HepG2 (cell line): ENCODE results near the gene KCNS1.

Experiments used
- CTCF ChIP-seq: sonication (generic); formaldehyde crosslinking; IDR thresholded peaks from 2 replicates; pipeline ENCODE4 v1.5.0; 2020; ENCODE audit warnings: mild to moderate bottlenecking, missing genetic modification reagents, moderate library complexity
- FUBP1 ChIP-seq: sonication (generic); formaldehyde crosslinking; IDR thresholded peaks from 2 replicates; pipeline ENCODE4 v1.5.1; 2020; ENCODE audit warnings: missing genetic modification reagents, mild to moderate bottlenecking, borderline replicate concordance
- GMEB2 ChIP-seq: IDR thresholded peaks from 2 replicates; pipeline ENCODE4 v1.6.1; 2016; ENCODE audit warnings: missing biosample characterization, missing genetic modification reagents, low read depth
- ISX ChIP-seq: sonication (generic); formaldehyde crosslinking; conservative IDR thresholded peaks from 2 replicates; pipeline ENCODE4 v1.5.0; 2020; ENCODE audit warnings: missing genetic modification reagents
- NPAS2 ChIP-seq: sonication (generic); formaldehyde crosslinking; IDR thresholded peaks from 2 replicates; pipeline ENCODE4 v1.8.0; 2022; ENCODE audit warnings: mild to moderate bottlenecking, missing genetic modification reagents, borderline replicate concordance
- POLR2AphosphoS5 ChIP-seq: IDR thresholded peaks from 2 replicates; pipeline ENCODE4 v1.6.1; 2012; ENCODE audit warnings: low read depth, low read length
- RAD51 ChIP-seq: fragments of 450-650 bp; IDR thresholded peaks from 2 replicates; pipeline ENCODE4 v1.6.1; 2016; ENCODE audit warnings: borderline replicate concordance
- REST ChIP-seq, 2 experiments: IDR thresholded peaks; 2 replicates each; pipeline ENCODE4 v1.6.1; 2011 to 2012; ENCODE audit warnings: low read length in 2 of 2, borderline replicate concordance in 1 of 2, low read depth in 1 of 2, mild to moderate bottlenecking in 1 of 2, moderate library complexity in 1 of 2
- SETDB1 ChIP-seq: sonication (generic); formaldehyde crosslinking; IDR thresholded peaks from 2 replicates; pipeline ENCODE4 v1.5.1; 2020; ENCODE audit warnings: missing genetic modification reagents, mild to moderate bottlenecking, borderline replicate concordance
- ZBTB34 ChIP-seq: sonication (generic); formaldehyde crosslinking; IDR thresholded peaks from 2 replicates; pipeline ENCODE4 v1.8.0; 2022; ENCODE audit warnings: mild to moderate bottlenecking, missing genetic modification reagents

- TF ChIP-seq REST (IDR thresholded peaks at IDR 0.05; ENCODE audit: borderline replicate concordance in 1 of 2, low read depth in 1 of 2, low read length in 2 of 2): no peak
- TF ChIP-seq NPAS2 (CRISPR knock-in tag): no peak
- no peak for TF ChIP-seq SETDB1 (CRISPR knock-in tag)
- TF ChIP-seq CTCF (CRISPR knock-in tag): no peak
- no peak for TF ChIP-seq RAD51
- no peak for TF ChIP-seq GMEB2 (CRISPR knock-in tag)
- TF ChIP-seq FUBP1 (CRISPR knock-in tag): no peak
- TF ChIP-seq ISX (CRISPR knock-in tag): no peak
- no peak for TF ChIP-seq ZBTB34 (CRISPR knock-in tag)
- no peak for TF ChIP-seq POLR2AphosphoS5
These were observed 47.2 kb downstream of the KCNS1 start for GRCh38 chr20:45053430-45054351.
